DMS79 (cell line): Measurements from ENCODE around the gene SPAG17.

ENCODE experiments used
- DNase-seq: peaks from one replicate; lab custom pipeline; 2025; lab: John Stamatoyannopoulos, UW

Gene SPAG17

GRCh38 chr1:118185084-118185832, at the start of gene SPAG17:
Gene SPAG17, minus strand, starts transcription at chr1:118185228. Its CDS starts 71 bp downstream, at chr1:118185157.
- peak; percentile 12 for DNase-seq

DNA sequence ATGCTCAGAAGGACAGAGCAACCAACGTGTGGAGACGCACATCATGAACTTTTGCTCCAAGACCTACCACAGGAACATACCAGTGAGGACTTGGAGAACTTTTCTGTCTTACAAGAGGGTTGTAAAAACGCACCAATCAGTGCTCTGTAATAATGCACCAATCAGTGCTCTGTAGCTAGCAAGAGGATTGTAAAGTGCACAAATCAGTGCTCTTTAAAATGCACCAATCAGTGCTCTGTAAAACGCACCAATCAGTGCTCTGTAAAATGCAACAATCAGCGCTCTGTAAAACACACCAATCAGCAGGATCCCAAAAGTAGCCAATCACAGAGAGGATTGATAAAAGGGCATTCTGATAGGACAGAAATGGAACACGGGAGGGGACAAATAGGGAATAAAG, 40.4 kb upstream of the SPAG17 start:
- DNase-seq, result no peak

DNA sequence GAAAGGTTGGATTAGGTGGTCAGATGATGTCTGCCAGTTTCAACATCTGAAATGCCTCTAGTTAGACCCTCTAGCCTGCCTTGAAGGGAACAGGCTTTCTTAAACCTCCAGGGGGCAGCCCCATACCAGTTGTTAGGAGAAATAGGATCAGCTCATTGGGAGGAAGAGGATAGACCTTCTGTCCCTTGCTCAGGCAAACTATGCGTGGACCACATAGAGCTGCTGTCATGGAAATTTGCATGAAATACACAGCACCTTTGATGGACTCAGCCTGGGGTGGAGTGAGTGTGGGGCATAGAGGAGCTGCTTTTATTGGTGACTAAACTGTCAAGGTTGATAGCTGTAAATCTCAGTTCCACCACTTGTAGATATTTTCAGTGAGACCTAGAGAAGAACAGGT, 38.4 kb upstream of the SPAG17 start:
- DNase-seq, result no peak

GRCh38 chr1:118219438-118219837, 34.4 kb upstream of the SPAG17 start:
- no peak for DNase-seq

GRCh38 chr1:118217141-118217838, 32.3 kb upstream of the SPAG17 start:
- DNase-seq, result no peak

DNA sequence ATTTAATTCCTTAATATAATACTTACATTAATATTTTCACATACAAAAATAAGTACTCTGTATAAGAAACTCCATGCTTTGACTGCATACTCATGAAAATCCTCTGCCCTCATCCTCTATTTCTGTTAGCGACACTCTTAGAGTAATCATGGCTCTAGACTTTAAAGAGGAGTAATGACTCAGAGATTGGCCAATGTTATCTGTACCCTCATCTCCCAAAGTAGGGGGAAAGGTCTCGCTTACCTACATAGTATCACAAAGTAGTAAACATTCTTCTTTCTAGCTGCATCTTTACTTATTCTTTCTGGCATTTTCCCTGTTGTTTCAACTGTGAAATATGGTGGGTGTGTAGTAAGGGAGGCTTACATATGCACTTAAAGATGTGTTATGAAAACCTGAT, 29.8 kb upstream of the SPAG17 start:
- no peak for DNase-seq

- DNase-seq, result no peak
Observed at GRCh38 chr1:118210723-118211110, 25.7 kb upstream of the SPAG17 start.

DNA sequence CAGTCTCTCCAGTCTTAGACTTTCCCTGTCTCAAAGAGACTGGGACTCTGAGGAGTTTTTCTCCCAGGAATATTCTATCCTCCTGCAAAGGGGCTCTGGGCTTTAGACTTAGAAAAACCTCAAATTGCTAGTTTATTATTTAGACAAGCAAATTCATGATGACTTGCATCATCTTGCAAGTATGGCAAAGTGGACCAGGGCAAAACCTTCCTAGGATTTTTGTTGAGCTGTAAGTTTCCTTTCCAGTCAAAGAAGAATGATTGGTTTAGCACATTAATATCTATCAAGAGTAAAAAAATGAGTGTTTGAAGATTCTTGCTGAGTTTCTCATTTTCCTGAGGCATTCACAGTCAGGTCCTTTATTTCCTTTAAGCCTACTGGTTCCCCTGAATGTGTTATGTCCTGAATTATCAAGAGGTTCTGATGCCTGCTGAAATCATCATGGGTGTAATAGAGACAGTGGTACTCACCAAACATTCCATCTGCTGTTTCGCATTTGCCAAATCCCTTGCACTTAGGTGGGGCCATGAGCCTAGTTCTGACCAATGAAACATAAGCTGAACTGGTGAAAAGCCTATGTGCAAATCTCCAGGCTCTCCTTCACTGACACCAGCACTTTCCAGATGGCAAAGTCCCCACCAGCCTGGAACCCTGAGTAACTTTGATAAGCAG, 25.2 kb upstream of the SPAG17 start:
- no peak for DNase-seq

GRCh38 chr1:118209648-118210047, 24.6 kb upstream of the SPAG17 start:
- no peak for DNase-seq

- no peak for DNase-seq
Observed at GRCh38 chr1:118206966-118207365, 21.9 kb upstream of the SPAG17 start.

GRCh38 chr1:118204648-118205047, 19.6 kb upstream of the SPAG17 start:
- no peak for DNase-seq

GRCh38 chr1:118204105-118204504, 19.1 kb upstream of the SPAG17 start:
- no peak for DNase-seq

GRCh38 chr1:118202076-118202608, 17.1 kb upstream of the SPAG17 start:
- DNase-seq, result no peak

DNA sequence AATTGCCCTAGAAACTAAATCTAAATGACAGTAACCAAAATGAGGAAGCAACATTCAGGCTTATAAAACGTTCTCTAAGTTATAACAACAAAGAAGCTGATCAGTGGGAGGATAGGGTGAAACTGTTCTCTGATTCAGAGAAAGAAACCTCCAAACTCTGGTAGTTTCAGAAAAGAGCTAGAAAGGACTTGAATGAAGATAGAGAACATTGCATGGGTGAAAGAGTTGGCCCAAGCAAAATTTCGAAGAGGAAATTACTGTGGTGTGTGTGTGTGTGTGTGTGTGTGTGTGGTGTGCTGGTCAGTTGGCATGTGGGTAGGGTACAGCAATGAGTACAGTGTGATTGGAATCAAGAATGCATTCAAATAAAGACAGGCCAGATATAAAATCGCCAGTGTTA, 16.5 kb upstream of the SPAG17 start:
- no peak for DNase-seq

DNA sequence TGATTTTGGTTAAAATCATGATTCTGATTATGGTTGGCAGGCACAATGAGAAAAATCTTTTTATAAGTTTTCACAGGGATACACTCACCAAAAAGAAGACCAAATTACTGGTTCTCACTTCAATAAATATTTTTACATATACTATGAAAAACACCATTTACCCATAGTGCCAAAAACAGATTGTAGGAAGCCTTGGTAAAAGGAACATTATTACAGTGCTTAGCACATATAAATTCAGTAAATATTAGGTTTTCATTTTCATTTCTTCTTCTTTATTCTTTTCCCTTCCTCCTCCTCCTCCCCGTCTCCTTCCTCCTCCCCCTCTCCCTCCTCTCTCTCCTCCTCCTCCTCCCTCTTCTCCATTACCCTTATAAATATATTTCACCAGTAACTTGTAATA, 15.8 kb upstream of the SPAG17 start:
- no peak for DNase-seq

- no peak for DNase-seq
Observed at GRCh38 chr1:118190561-118190960, 5.5 kb upstream of the SPAG17 start.

- no peak for DNase-seq
Observed at GRCh38 chr1:118189564-118189963, 4.5 kb upstream of the SPAG17 start.

DNA sequence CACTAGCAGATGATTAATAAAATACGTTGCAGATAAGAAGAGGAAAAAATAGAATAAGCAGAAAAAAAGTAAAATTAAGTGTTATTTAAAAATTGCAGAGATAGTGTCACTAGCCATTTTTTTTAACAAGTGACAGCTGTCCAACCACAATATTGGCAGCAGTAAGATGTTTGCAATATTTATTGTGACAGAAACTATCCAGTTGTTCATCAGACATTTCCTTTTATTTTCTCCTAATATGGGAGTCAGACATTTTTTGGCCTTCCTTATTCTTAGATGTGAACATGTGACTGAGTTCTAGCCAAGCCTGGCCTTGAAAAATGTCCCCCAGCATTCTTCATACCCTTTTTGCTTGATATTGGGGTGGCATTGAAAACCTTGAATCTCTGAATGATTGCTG, 3.4 kb upstream of the SPAG17 start:
- no peak for DNase-seq

DNA sequence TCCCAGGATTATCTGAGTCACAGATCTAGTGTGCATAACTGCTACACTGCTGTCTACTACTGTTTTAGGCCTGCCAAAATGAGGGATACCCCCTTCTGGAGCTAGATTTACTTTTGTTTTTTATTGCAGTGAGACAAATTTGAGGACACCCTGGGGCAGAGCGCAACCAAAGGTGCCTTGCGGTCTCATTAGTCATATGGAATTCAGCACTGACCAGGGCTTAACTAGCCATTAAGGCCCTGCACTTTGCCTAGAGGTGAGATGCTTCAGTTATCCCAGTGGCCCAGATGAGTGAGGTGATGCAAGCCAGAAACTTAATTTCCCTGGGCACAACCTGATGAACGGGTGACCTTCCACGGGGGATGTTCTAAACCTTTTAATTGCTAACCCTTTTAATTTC, 998 bp upstream of the SPAG17 start:
- DNase-seq, result no peak

DNA sequence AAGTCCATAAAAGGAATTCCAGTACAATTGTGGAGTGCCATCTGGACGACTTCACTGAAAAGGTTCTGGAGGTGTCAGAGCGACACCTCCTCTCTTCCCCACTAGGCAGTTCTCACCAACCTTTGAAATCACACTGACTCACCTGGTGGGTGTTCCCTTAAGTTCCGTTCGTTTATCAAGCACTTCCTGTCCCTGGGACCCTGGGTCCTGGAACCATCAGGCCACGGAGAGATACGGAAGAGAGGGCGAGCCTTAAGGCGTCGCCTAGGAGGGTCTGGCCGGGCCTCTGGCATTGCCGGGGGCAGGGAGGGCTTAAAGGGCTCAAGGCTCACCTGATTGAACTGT, 317 bp downstream of the SPAG17 start:
- DNase-seq, result no peak

DNA sequence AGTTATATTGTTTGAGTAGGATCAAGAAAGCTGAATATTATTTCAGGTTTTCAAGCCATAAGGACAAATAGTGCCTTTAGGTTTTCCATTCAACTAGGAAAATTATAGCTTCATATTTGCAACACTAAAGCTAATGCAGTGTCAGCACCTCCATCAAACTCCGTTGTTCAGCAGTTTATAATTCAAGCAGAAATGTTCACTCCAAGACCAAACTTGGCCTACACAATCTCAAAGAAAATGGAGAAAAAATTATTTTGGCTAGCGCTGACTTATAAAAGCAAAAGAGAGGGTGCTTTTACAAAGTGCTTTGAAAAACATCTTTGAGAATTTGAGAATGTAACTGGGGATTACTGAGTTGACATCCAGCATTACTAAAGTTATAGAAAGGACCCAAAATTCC, 1.4 kb downstream of the SPAG17 start:
- DNase-seq, result no peak

- no peak for DNase-seq
Observed at GRCh38 chr1:118177998-118178397, 7.0 kb downstream of the SPAG17 start.

- no peak for DNase-seq
Observed at GRCh38 chr1:118169016-118169415, 16.0 kb downstream of the SPAG17 start.
